C4-2B (cell line): ENCODE data around the gene SARM1.

Experiments used
- H3K27ac ChIP-seq: fragments of 450-650 bp; 2 replicates; pipeline ENCODE4 v1.5.1; 2017
- ZFX ChIP-seq: fragments of 450-650 bp; IDR thresholded peaks from 2 replicates; pipeline ENCODE4 v1.6.1; 2017
- TF ChIP-seq, protein P1 (sequence below): fragments of 450-650 bp; conservative IDR thresholded peaks from 2 replicates; pipeline ENCODE4 v1.5.1; 2017; ENCODE audit warnings: mild to moderate bottlenecking

The SARM1 gene

DNA sequence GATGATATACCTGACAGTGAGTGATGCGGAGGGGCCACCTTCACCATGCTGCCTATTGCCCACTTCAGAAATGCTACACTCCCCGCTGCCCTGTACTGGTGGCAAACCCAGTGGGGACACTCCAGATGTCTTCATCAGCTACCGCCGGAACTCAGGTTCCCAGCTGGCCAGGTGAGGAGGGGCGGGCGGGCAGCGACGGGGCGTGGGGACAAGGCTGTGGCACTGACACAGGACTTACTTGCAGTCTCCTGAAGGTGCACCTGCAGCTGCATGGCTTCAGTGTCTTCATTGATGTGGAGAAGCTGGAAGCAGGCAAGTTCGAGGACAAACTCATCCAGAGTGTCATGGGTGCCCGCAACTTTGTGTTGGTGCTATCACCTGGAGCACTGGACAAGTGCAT, 16.6 kb downstream of the SARM1 start:
- TF ChIP-seq ZFX, result no peak
- TF ChIP-seq, protein P1, sequence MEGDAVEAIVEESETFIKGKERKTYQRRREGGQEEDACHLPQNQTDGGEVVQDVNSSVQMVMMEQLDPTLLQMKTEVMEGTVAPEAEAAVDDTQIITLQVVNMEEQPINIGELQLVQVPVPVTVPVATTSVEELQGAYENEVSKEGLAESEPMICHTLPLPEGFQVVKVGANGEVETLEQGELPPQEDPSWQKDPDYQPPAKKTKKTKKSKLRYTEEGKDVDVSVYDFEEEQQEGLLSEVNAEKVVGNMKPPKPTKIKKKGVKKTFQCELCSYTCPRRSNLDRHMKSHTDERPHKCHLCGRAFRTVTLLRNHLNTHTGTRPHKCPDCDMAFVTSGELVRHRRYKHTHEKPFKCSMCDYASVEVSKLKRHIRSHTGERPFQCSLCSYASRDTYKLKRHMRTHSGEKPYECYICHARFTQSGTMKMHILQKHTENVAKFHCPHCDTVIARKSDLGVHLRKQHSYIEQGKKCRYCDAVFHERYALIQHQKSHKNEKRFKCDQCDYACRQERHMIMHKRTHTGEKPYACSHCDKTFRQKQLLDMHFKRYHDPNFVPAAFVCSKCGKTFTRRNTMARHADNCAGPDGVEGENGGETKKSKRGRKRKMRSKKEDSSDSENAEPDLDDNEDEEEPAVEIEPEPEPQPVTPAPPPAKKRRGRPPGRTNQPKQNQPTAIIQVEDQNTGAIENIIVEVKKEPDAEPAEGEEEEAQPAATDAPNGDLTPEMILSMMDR, result no peak
- H3K27ac ChIP-seq, result no peak overlapping the region

DNA sequence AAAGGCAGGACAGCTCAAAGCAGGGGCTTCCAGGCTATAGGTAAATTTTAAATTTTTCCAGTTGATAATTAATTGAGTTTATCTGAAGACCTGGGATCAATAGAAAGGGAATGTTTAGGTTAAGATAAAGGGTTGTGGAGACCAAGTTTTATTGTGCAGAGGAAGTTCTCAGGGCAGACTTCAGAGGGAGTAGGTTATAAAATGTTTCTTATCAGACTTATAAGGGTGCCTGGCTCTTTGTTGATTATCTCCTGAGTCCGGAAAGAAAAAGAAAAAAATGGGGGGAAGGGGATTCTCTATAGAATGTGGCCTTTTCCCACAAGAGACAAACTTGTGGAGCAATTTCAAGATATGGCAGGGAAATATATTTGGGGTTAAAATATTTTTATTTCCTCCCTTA, 18.6 kb downstream of the SARM1 start:
- TF ChIP-seq, protein P1, result no peak
- TF ChIP-seq ZFX, result no peak
- H3K27ac ChIP-seq, result no peak overlapping the region

DNA sequence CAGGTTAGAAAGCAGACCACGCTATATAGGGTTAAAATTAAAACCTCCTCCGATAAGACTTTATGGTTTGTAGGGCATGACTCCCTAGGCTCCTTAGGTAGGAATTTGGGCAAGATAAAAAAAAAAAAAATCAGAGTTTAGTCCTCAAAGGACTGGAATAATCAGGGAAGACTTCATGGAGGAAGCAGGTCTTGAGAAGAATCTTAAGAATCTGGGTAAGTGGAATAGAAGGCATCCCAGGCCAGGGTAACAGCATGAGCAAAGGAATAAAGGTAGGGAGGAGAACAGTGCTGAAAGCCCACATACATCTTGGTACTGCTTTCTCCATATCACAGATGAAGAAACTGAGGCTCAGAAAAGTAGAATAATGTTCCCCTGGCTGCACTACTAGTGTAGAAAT, 19.1 kb downstream of the SARM1 start:
- no peak overlapping the region for H3K27ac ChIP-seq
- TF ChIP-seq ZFX, result no peak
- TF ChIP-seq, protein P1, result no peak

DNA sequence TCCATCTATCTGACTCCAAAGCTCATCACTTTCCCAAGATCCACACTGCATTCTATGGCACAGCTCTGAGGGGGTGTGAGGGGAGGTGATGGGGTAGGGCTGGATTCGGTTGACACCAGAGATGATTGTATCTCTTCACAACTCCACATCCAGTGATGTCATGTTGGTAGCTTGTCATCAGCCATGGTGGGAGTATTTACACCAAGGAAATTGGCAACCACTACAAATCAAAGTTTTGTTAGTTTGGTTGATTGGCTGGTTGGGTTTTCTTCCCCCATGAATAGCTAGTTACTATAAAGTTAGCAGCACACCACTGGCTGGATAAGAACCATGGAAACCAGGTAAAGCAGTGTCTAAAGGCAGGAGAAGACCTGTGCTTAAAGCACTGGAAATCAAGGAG, 19.5 kb downstream of the SARM1 start:
- TF ChIP-seq ZFX, result no peak
- TF ChIP-seq, protein P1, result no peak

DNA sequence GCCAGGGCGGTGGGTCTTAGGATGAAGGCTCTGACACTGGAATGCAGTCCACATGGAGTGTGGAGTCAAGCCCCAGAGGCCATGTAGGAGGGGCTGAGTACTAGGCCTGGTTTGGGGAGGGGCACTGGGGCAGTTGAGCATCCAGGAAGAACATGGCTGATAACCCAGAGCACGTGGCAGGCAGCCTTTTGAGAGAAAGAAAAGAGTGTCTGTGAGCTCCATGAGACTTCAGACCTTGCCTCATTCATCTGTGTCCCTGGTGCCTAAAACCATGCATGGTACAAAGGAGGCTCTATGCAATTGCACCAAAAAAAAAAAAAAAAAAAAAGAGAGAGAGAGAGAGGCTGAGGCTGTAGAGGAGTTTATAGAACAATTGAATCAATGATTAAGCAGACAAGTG, 19.9 kb downstream of the SARM1 start:
- no peak overlapping the region for H3K27ac ChIP-seq
- TF ChIP-seq, protein P1, result no peak
- no peak for TF ChIP-seq ZFX

More for the DNA sequence above, 19.5 kb downstream of the SARM1 start:
- H3K27ac ChIP-seq, result no peak overlapping the region

DNA sequence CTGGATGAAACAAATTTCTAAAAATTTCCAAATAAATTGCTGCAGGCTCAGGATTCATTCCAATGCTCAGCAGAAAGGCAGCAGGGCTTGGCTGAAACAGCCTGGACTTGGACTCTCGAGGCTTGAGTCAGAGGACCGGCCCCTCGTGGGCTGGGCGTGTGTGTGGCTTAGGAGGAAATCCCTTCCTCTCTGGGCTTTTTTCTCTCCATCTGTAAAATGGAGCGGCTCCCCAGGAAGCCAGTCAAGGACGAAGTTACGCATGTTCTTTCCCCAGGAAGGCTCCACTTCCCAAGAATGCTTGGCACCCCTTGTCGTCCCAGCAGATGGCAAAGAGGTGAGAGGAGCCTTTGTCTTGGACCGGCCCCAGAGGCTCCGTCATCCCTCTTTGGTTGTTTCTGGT, 21.0 kb downstream of the SARM1 start:
- H3K27ac ChIP-seq, result no peak overlapping the region
- TF ChIP-seq ZFX, result no peak
- TF ChIP-seq, protein P1, result no peak

DNA sequence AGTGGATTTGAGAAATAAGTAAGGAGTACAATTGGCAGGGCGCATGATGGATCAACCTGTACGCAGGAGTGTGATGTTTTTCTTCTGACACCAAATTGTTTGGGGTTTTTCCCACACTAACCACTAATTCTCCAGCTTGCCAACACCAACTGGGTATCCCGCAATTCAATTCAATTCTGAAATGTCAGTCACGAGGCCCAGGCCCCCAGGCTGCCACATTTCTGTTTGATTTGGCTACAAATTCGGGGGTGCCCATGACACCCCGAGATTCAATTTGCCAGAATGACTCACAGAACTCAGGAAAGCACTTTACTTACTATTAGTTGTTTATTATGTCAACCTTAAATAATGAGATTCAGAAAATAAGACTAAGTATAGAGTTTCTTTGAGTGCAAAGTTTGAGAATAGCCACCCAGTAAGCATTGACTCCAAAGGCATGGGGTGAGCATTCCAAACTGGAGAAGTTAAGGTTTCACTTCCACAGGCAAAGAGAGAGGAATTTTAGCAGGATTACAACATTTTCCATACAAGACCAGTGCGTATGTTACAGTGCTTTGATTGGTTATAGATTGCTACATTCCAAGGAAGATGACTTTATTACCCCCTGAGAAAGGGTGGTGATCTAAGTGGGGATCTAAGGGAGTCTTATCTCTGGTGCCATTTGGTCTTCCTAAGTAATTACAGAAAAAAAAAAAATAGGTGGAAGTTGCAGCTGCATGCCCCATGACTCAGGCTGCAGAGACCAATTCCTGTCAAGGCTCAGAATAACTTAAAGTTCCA, 23.0 kb downstream of the SARM1 start:
- H3K27ac ChIP-seq, result no peak overlapping the region
- no peak for TF ChIP-seq ZFX
- TF ChIP-seq, protein P1, result no peak
